Motor neuron (in vitro differentiated cells): ENCODE data around the gene HCN2. TPM values are rescaled to one million over a fixed set of nuclear protein-coding genes. Genes with fewer than 3 reads are reported as not detected.
A peak's percentile ranks its signal among the peaks of the same experiment; 100 is the strongest.
"Not testable (repeated sequence)": the region's sequence is repeated elsewhere in the genome, so short reads cannot be mapped to it uniquely, and the experiment has no call there.

Experiments
- ATAC-seq, 8 experiments: fragments of 200-7000 bp; cut with Tn5 transposase; replicated peaks in 6 of 8; 2 replicates each; pipeline ENCODE4 v1.8.0; 2021; ENCODE audit warnings: mild to moderate bottlenecking in 8 of 8, moderate library complexity in 8 of 8
- H3K27ac ChIP-seq, 2 donors: fragments of 250-450 bp; sonication (Bioruptor Pico); 2 replicates each; pipeline ENCODE4 v1.9.0; 2021; ENCODE audit warnings: antibody characterized with exemption in 2 of 2, mild to moderate bottlenecking in 2 of 2, moderate library complexity in 1 of 2
- H3K4me1 ChIP-seq, 2 donors: fragments of 250-450 bp; sonication (Bioruptor Pico); replicated peaks in 1 of 2; 2 replicates each; pipeline ENCODE4 v1.6.1; 2021; ENCODE audit warnings: antibody characterized with exemption in 2 of 2, mild to moderate bottlenecking in 2 of 2, moderate library complexity in 1 of 2
- H3K4me3 ChIP-seq, 5 donors: fragments of 250-450 bp; sonication (Bioruptor Pico); 2 replicates each; pipeline ENCODE4 v1.9.0; 2021; ENCODE audit warnings: antibody characterized with exemption in 5 of 5, mild to moderate bottlenecking in 5 of 5, moderate library complexity in 4 of 5
- whole genome bisulfite sequencing, 10 experiments: fragments of 450-650 bp; shearing (Covaris generic); methylation state at CpG; one replicate each; pipeline ENCODE4 v1.0.0; 2022; 5-methylcytosine and 5-hydroxymethylcytosine counted together
- in situ Hi-C, 9 experiments: fragments of 400-800 bp; cut with MboI; loops; one replicate each; pipeline ENCODE4 v1.15.0; 2021; ENCODE audit warnings: low sequenced_read_pairs in 9 of 9, low pct_unique_long_range_greater_than_20kb in 2 of 9; ENCODE audit not compliant: unreplicated experiment in 9 of 9
- total RNA-seq, 8 experiments: library from RNA; unstranded; fragments of 300-600 nt; gene quantifications; 2 replicates each; pipeline versions ENCODE4 v1.2.3 to v1.2.4, GENCODE V29; 2022

HCN2 gene
- total RNA-seq, 8 experiments from 2014 or later = 0.31 to 8.1 (median 1.9) TPM

DNA sequence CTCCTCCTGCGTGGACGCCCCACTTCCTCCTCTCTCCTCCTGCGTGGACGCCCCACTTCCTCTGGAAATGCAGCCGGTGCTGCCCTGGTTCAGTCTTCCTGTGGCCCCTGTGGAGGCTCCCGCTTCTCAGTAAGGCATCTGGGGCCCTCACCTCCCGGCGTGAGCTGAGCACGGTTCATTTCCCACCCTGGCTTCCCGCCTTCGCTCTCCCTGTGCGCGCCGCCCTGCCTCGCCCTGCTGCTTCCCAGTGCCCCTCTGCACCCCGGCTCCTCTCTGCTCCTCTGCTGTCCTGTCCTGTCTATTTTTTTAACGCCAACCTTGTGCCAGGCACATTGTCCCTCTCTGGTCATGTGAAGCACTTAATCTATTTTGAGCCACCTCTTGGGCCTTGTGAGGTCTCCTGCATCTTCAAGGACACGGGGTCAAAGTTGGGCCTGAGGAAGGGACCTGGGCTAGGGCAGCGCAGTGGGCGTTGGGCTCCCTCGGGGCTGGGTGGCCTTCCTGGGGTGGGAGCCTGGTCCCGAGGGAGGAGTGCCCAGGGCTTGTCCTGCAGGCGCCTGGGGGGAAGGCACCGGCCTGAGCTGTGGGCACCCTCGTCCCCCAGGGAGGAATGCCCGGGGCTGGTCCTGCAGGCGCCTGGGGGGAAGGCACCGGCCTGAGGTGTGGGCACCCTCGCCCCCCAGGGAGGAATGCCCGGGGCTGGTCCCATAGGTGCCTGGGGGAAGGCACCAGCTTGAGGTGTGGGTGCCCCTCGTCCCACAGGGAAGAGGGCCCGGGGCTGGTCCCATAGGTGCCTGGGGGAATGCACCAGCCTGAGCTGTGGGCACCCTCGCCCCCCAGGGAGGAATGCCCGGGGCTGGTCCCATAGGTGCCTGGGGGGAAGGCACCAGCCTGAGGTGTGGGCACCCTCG is 13.0 kb downstream of the HCN2 start:
- Histone ChIP-seq H3K27ac (no peak overlapping the region), H3K4me1 (no peaks in the 10 kb centered on the region), H3K4me3 (no peak overlapping the region)
- peak in 3 of 8 experiments; percentile 16 to 29 (median 19) for ATAC-seq
- in situ Hi-C loops = no loop called here
- 60 to 100% (median 82%) methylated on average over 1 to 7 of the region's 35 CpGs; no CpG with 5 or more reads in 4 of the 10 experiments for WGBS, 10 experiments

DNA sequence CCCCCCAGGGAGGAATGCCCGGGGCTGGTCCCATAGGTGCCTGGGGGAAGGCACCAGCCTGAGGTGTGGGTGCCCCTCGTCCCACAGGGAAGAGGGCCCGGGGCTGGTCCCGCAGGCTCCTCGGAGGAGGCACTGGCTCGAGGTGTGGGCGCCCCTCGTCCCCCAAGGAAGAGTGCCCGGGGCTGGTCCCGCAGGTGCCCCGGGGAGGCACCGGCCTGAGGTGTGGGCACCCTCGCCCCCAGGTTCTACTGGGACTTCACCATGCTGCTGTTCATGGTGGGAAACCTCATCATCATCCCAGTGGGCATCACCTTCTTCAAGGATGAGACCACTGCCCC is 13.6 kb downstream of the HCN2 start:
- peak in 3 of 8 experiments; percentile 3 to 21 (median 13) for ATAC-seq
- H3K4me1 ChIP-seq, in situ Hi-C loops, H3K27ac ChIP-seq, H3K4me3 ChIP-seq: not testable (repeated sequence)
- WGBS, 10 experiments = 80 to 100% methylated on average over 1 of the region's 13 CpGs; no CpG with 5 or more reads in 8 of the 10 experiments

GRCh38 chr19:603779-604178 is 14.1 kb downstream of the HCN2 start:
- H3K4me1 ChIP-seq, in situ Hi-C loops, ATAC-seq, H3K4me3 ChIP-seq, H3K27ac ChIP-seq: not testable (repeated sequence)
- 87% methylated on average over 4 of the region's 20 CpGs; no CpG with 5 or more reads in 9 of the 10 experiments for WGBS, 10 experiments

DNA sequence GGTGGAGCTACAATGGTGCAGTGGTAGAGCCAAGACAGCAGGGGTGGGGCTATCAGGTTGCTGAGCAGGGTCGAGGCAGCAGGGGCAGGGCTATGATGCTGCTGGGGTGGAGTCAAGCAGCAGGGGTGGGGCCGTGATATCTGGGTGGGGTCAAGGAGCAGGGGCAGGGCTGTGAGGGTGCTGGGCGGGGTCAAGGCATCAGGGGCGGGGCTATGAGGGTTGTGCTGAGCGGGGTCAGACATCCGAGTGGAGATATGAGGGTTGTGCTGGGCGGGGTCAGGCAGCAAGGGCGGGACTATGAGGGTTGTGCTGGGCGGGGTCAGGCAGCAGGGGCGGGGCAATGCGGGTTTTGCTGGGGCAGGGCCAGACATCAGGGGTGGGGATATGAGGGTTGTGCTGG is 14.7 kb downstream of the HCN2 start:
- Histone ChIP-seq H3K27ac (no peak overlapping the region), H3K4me1 (no peaks in the 10 kb centered on the region), H3K4me3 (no peak overlapping the region)
- no CpG with 5 or more reads among the region's 11 CpGs for WGBS, 10 experiments
- peak in 7 of 8 experiments; percentile 28 to 88 (median 41) for ATAC-seq
- in situ Hi-C loops = no loop called here

GRCh38 chr19:605061-605971 is 15.6 kb downstream of the HCN2 start:
- H3K4me3 ChIP-seq, H3K4me1 ChIP-seq, ATAC-seq, H3K27ac ChIP-seq, in situ Hi-C loops: not testable (repeated sequence)
- WGBS, 10 experiments = 20 to 60% methylated on average over 1 to 2 of the region's 34 CpGs; no CpG with 5 or more reads in 8 of the 10 experiments

GRCh38 chr19:607301-608154 is 17.8 kb downstream of the HCN2 start:
- peaks cover 14 to 15% of the 10 kb centered on the region in 2 donors for H3K4me1 ChIP-seq
- ATAC-seq = no peak
- 68 to 100% (median 88%) methylated on average over 1 to 10 of the region's 30 CpGs; no CpG with 5 or more reads in 3 of the 10 experiments for WGBS, 10 experiments
- H3K27ac ChIP-seq = no peak overlapping the region
- in situ Hi-C loops = no loop called here
- H3K4me3 ChIP-seq = no peak overlapping the region

GRCh38 chr19:608155-609003 is 18.7 kb downstream of the HCN2 start:
- WGBS, 10 experiments = 90% methylated on average over 2 of the region's 30 CpGs; no CpG with 5 or more reads in 9 of the 10 experiments
- in situ Hi-C loops = no loop called here
- H3K27ac ChIP-seq = no peak overlapping the region
- H3K4me1 ChIP-seq = peaks cover 14 to 15% of the 10 kb centered on the region in 2 donors
- H3K4me3 ChIP-seq = no peak overlapping the region
- no peak for ATAC-seq

DNA sequence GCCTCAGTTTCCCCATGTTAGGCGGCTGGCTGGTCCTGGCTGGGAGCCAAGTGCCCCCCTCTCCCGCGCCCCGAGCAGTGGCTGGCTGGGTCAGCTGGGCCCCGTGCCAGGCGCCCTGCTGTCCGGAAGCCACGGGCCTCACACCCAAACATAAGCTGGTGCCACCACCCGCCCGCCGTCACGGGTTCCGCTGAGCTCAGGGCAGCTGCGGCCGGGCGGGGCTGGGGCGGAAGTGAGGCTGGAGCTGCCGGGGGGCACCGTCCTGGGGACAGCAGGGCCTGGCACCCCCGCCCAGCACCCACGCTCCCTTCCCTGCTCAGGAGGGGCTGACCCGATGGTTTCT is 19.3 kb downstream of the HCN2 start:
- WGBS, 10 experiments = no CpG with 5 or more reads among the region's 22 CpGs
- Histone ChIP-seq H3K4me1 (peaks cover 14 to 15% of the 10 kb centered on the region in 2 donors), H3K4me3 (no peak overlapping the region), H3K27ac (no peak overlapping the region)
- ATAC-seq = peak in 1 of 8 experiments; percentile 21
- in situ Hi-C loops = no loop called here

DNA sequence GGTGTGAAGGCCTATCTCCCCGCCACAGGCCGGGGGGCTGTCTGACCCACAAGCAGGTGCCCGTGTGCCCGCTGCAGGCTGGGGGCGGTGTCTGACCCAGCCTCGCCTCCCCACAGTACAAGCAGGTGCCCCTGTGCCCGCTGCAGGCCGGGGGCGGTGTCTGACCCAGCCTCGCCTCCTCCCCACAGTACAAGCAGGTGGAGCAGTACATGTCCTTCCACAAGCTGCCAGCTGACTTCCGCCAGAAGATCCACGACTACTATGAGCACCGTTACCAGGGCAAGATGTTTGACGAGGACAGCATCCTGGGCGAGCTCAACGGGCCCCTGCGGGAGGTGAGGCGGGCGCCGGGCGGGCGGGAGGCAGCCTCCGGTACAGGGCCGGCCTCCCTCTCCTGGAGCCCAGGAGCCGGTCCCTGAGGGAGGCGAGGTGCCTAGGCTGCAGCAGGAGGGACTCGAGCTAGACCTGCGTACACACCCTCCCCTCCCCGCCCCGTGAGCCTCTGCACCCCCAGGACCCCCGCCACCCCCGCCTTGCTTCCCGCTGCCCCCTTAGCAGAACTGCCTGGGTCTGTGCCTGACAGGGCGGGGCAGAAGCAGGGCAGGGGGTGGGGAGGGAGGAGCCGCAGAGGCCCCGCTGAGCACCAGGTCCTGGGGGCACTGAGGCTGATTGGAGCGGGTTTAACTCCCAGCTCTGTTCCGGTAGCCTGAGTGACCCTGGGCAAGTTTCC is 20.6 kb downstream of the HCN2 start:
- 67 to 90% methylated on average over 4 to 11 of the region's 38 CpGs; no CpG with 5 or more reads in 8 of the 10 experiments for whole genome bisulfite sequencing, 10 experiments
- in situ Hi-C loops = no loop called here
- peak overlapping the region in 1 of 2 donors; percentile 61 for H3K27ac ChIP-seq

GRCh38 chr19:610801-611480 is 21.3 kb downstream of the HCN2 start:
- WGBS, 10 experiments = 20 to 73% (median 24%) methylated on average over 2 to 13 of the region's 36 CpGs; no CpG with 5 or more reads in 6 of the 10 experiments
- peak; percentile 40 to 83 (median 62) for ATAC-seq
- peaks cover 14 to 15% of the 10 kb centered on the region in 2 donors for H3K4me1 ChIP-seq
- in situ Hi-C loops = no loop called here
- peak overlapping the region; percentile 41 to 61 for H3K27ac ChIP-seq
- no peak overlapping the region for H3K4me3 ChIP-seq

More for the DNA sequence above, 20.6 kb downstream of the HCN2 start:
- ATAC-seq = peak in 1 of 8 experiments; percentile 29
- Histone ChIP-seq H3K4me1 (peaks cover 14 to 15% of the 10 kb centered on the region in 2 donors), H3K4me3 (no peak overlapping the region)

- WGBS, 10 experiments = 0 to 96% (median 58%) methylated on average over 1 to 9 of the region's 13 CpGs; no CpG with 5 or more reads in 3 of the 10 experiments
- ATAC-seq = peak in 4 of 8 experiments; percentile 15 to 71 (median 56)
- Histone ChIP-seq H3K4me1 (peaks cover 16 to 19% of the 10 kb centered on the region in 2 donors), H3K4me3 (no peak overlapping the region), H3K27ac (no peak overlapping the region)
- in situ Hi-C loops = no loop called here
Measured at GRCh38 chr19:611481-611868, 21.8 kb downstream of the HCN2 start.
